ENCODE data around the gene ITGA2. TPM values are rescaled to one million over a fixed set of nuclear protein-coding genes. Genes with fewer than 3 reads are reported as not detected.
A peak's percentile ranks its signal among the peaks of the same experiment; 100 is the strongest.
"Not testable (repeated sequence)": the region's sequence is repeated elsewhere in the genome, so short reads cannot be mapped to it uniquely, and the experiment has no call there.

ITGA2 gene
- total RNA-seq, 1 experiment from 2014 or later = 0.69 TPM

GRCh38 chr5:52963636-52964035, 25.5 kb upstream of the ITGA2 start:
- Histone ChIP-seq H3K27ac (ENCODE audit: low read depth, low read length, poor library complexity, severe bottlenecking) (no peak overlapping the region), H3K4me3 (ENCODE audit: low read depth, low read length, poor library complexity, severe bottlenecking) (no peak overlapping the region), H3K9me3 (ENCODE audit: low read depth, low read length, poor library complexity, severe bottlenecking) (no peaks in the 10 kb centered on the region), H3K4me1 (ENCODE audit: insufficient read depth, low read length, poor library complexity, severe bottlenecking) (no peaks in the 10 kb centered on the region), H3K27me3 (replicated peaks; ENCODE audit: insufficient read depth, low read depth, low read length, poor library complexity) (no peaks in the 10 kb centered on the region), H3K36me3 (ENCODE audit: insufficient read depth, low read length, poor library complexity, severe bottlenecking) (no peaks in the 10 kb centered on the region)
- no TSS peak for BruUV-seq (replicated peaks)
- POLR2A ChIA-PET (ENCODE audit: low non-redundant PET) = no interaction called here
- intact Hi-C loops (cut with micrococcal nuclease; ENCODE audit: unreplicated experiment) = no loop called here
- TF ChIP-seq CTCF (conservative IDR thresholded peaks at IDR 0.05; ENCODE audit: low read depth, low read length) (no peak), EZH2 (IDR thresholded peaks at IDR 0.05; ENCODE audit: borderline replicate concordance, low read depth, low read length, poor library complexity, severe bottlenecking) (no peak)
- CTCF ChIA-PET = no interaction called here
- no peak for DNase-seq (ENCODE audit: low spot score)

- DNase-seq (ENCODE audit: low spot score) = no peak
- H3K27ac ChIP-seq (ENCODE audit: low read depth, low read length, poor library complexity, severe bottlenecking) = no peak overlapping the region
- ChIA-PET POLR2A (ENCODE audit: low non-redundant PET) (no interaction called here), CTCF (no interaction called here)
- intact Hi-C loops (cut with micrococcal nuclease; ENCODE audit: unreplicated experiment) = no loop called here
- H3K9me3 ChIP-seq (ENCODE audit: low read depth, low read length, poor library complexity, severe bottlenecking) = no peaks in the 10 kb centered on the region
- H3K27me3 ChIP-seq (replicated peaks; ENCODE audit: insufficient read depth, low read depth, low read length, poor library complexity) = no peaks in the 10 kb centered on the region
- TF ChIP-seq EZH2 (IDR thresholded peaks at IDR 0.05; ENCODE audit: borderline replicate concordance, low read depth, low read length, poor library complexity, severe bottlenecking) (no peak), CTCF (conservative IDR thresholded peaks at IDR 0.05; ENCODE audit: low read depth, low read length) (0 out of 2 replicates have a peak, but pooled peaks have one; percentile 19)
- no peaks in the 10 kb centered on the region for H3K36me3 ChIP-seq (ENCODE audit: insufficient read depth, low read length, poor library complexity, severe bottlenecking)
- H3K4me1 ChIP-seq (ENCODE audit: insufficient read depth, low read length, poor library complexity, severe bottlenecking) = no peaks in the 10 kb centered on the region
- no TSS peak for BruUV-seq (replicated peaks)
- no peak overlapping the region for H3K4me3 ChIP-seq (ENCODE audit: low read depth, low read length, poor library complexity, severe bottlenecking)
Measured at GRCh38 chr5:52964138-52964537, 25.0 kb upstream of the ITGA2 start.

- H3K4me1 ChIP-seq (ENCODE audit: insufficient read depth, low read length, poor library complexity, severe bottlenecking); POLR2A ChIA-PET (ENCODE audit: low non-redundant PET); H3K27me3 ChIP-seq (replicated peaks; ENCODE audit: insufficient read depth, low read depth, low read length, poor library complexity); H3K9me3 ChIP-seq (ENCODE audit: low read depth, low read length, poor library complexity, severe bottlenecking); BruUV-seq (replicated peaks); H3K36me3 ChIP-seq (ENCODE audit: insufficient read depth, low read length, poor library complexity, severe bottlenecking); intact Hi-C loops (cut with micrococcal nuclease; ENCODE audit: unreplicated experiment); DNase-seq (ENCODE audit: low spot score); CTCF ChIA-PET; H3K27ac ChIP-seq (ENCODE audit: low read depth, low read length, poor library complexity, severe bottlenecking); H3K4me3 ChIP-seq (ENCODE audit: low read depth, low read length, poor library complexity, severe bottlenecking): not testable (repeated sequence)
Measured at GRCh38 chr5:52976157-52976556, 13.0 kb upstream of the ITGA2 start.

GRCh38 chr5:52977264-52977897, 11.8 kb upstream of the ITGA2 start:
- BruUV-seq (replicated peaks) = no TSS peak

More at GRCh38 chr5:52977264-52977897, 11.8 kb upstream of the ITGA2 start:
- no peaks in the 10 kb centered on the region for H3K4me1 ChIP-seq (ENCODE audit: insufficient read depth, low read length, poor library complexity, severe bottlenecking)
- peaks cover 5% of the 10 kb centered on the region for H3K9me3 ChIP-seq (ENCODE audit: low read depth, low read length, poor library complexity, severe bottlenecking)
- no peak for DNase-seq (ENCODE audit: low spot score)
- H3K27ac ChIP-seq (ENCODE audit: low read depth, low read length, poor library complexity, severe bottlenecking) = no peak overlapping the region
- ChIA-PET POLR2A (ENCODE audit: low non-redundant PET) (no interaction called here), CTCF (no interaction called here)
- H3K4me3 ChIP-seq (ENCODE audit: low read depth, low read length, poor library complexity, severe bottlenecking) = no peak overlapping the region
- H3K36me3 ChIP-seq (ENCODE audit: insufficient read depth, low read length, poor library complexity, severe bottlenecking) = no peaks in the 10 kb centered on the region
- no peaks in the 10 kb centered on the region for H3K27me3 ChIP-seq (replicated peaks; ENCODE audit: insufficient read depth, low read depth, low read length, poor library complexity)
- intact Hi-C loops (cut with micrococcal nuclease; ENCODE audit: unreplicated experiment) = no loop called here
- TF ChIP-seq EZH2 (IDR thresholded peaks at IDR 0.05; ENCODE audit: borderline replicate concordance, low read depth, low read length, poor library complexity, severe bottlenecking) = no peak
- no peak for TF ChIP-seq CTCF (conservative IDR thresholded peaks at IDR 0.05; ENCODE audit: low read depth, low read length)
